Stimulated activated CD4-positive, alpha-beta T cell treated with anti-CD3 and anti-CD28 coated beads, Interleukin-2, amount 100 ng/mL, for 4 hours (primary cell): ENCODE measurements around the gene SPRY1.

Source experiments
- DNase-seq: peaks from one replicate; pipeline ENCODE4 v3.0.0-alpha.2; 2020; ENCODE audit warnings: low read depth

Gene SPRY1

DNA sequence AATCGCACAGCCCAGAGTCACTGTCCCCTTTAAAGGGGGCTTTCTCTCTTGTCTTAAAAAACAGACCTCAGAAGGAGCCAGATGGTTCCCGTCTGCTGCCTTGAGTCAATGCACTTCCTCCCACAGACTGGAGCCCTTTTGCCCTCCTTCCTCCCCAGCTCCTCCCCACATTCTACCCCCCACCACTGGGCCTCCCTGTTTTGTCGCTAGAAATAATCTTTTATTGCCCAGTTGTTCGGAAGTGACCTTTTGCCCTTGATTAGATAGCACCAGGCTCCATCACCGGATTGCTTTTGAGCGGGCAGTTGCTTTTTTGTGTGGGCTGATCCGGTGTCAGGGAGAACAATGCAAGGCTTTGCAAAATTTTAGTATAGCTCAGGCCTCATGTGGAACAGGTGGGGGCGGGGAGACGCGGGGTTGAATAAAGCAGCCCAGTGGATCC is 47.7 kb downstream of the SPRY1 start:
- DNase-seq, result no peak

- DNase-seq, result no peak
These were observed 50.4 kb downstream of the SPRY1 start for GRCh38 chr4:123446865-123447474.

DNA sequence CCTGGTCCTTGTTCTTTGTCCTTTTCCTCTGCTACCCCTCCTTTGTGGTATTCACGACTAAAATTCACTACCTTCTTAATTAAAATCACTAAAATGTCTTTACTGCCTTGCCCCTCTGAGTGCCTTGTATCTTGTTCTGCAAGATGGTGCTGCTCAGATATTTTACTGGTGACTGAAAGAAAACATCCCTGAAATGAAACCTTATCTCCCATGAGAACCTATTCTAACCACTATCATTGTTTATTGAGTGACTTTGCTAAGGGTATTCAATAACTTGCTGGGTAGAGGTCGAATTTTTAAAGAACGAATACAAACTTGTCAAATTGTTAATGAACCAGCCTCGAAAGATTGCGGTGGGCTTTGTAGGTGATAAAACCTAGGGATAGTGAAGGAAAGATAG is 52.8 kb downstream of the SPRY1 start:
- DNase-seq, result no peak

GRCh38 chr4:123449780-123450179 is 53.2 kb downstream of the SPRY1 start:
- DNase-seq, result no peak

DNA sequence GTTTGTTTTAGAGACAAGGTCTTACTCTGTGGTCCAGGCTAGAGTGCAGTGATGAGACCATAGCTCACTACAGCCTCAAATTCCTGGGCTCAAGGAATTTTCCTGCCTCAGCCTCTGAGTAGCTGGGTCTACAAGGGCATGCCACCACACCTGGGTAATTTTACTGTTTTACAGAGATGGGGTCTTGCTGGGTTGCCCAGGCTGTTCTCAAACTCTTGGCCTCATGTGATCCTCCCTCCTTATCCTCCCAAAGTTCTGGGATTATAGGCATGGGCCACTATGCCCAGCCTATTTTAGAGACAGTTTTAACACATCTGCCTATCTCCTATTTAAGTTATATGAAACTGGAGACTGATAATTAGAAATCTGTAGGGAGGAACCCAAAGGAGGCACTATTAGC is 53.8 kb downstream of the SPRY1 start:
- DNase-seq, result no peak

DNA sequence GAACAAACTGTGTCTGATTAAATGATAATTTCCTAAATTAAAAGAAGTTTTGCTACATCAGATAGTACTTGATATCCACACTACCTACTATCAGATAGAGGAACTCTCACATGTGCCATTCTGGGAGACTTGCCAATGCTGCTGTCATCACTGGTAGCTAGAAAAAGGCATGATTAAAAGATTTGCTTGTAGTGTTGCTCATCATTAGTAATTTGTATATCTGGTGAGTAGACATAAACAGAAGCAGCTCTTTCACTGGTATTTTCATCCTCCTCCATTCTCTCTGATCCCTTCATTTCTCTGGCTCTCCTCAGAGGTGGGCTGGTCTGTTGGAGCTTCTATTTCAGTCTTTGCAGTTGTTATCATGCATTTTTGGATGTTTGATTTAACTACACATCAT is 56.0 kb downstream of the SPRY1 start:
- DNase-seq, result no peak

- no peak for DNase-seq
These were observed 56.6 kb downstream of the SPRY1 start for GRCh38 chr4:123453061-123453680.
